K562 (cell line): ENCODE measurements around the gene P2RX5. TPM values are rescaled to one million over a fixed set of nuclear protein-coding genes. Genes with fewer than 3 reads are reported as not detected.

Experiments used
- CCAR2 ChIP-seq: fragments of 200-400 bp; formaldehyde crosslinking; IDR thresholded peaks from 2 replicates; pipeline ENCODE4 v1.6.1; 2017; ENCODE audit warnings: mild to moderate bottlenecking, low read depth, low read length
- DNMT1 ChIP-seq: fragments of 450-650 bp; IDR thresholded peaks from 2 replicates; pipeline ENCODE4 v1.6.1; 2016; ENCODE audit warnings: antibody characterized with exemption, mild to moderate bottlenecking
- E2F8 ChIP-seq: fragments of 450-650 bp; IDR thresholded peaks from 2 replicates; pipeline ENCODE4 v1.7.1; 2018; ENCODE audit warnings: mild to moderate bottlenecking, low read depth; ENCODE audit not compliant: partially characterized antibody
- HDAC2 ChIP-seq: fragments of 450-650 bp; IDR thresholded peaks from 2 replicates; pipeline ENCODE4 v1.6.1; 2016; ENCODE audit warnings: mild to moderate bottlenecking
- KLF10 ChIP-seq: fragments of 250-450 bp; sonication (Bioruptor Pico); IDR thresholded peaks from 2 replicates; pipeline ENCODE4 v1.6.1; 2021; ENCODE audit warnings: matching md5 sums
- NCOR1 ChIP-seq: fragments of 450-650 bp; IDR thresholded peaks from 2 replicates; pipeline ENCODE4 v1.6.1; 2016; ENCODE audit warnings: mild to moderate bottlenecking, moderate library complexity
- NEUROD1 ChIP-seq: fragments of 150-350 bp; IDR thresholded peaks from 2 replicates; pipeline ENCODE4 v1.6.1; 2014; ENCODE audit warnings: borderline replicate concordance, low read length, low read depth; ENCODE audit not compliant: partially characterized antibody
- PKNOX1 ChIP-seq: fragments of 450-650 bp; IDR thresholded peaks from 2 replicates; pipeline ENCODE4 v1.6.1; 2016
- SMAD4 ChIP-seq: fragments of 250-450 bp; sonication (Bioruptor Pico); conservative IDR thresholded peaks from 2 replicates; pipeline ENCODE4 v1.8.0; 2021; ENCODE audit warnings: inconsistent platforms, mild to moderate bottlenecking, moderate library complexity
- SMARCC2 ChIP-seq: fragments of 450-650 bp; IDR thresholded peaks from 2 replicates; pipeline ENCODE4 v1.6.1; 2017; ENCODE audit warnings: antibody characterized with exemption, moderate library complexity, mild to moderate bottlenecking, low read depth
- SPI1 ChIP-seq: IDR thresholded peaks from 2 replicates; pipeline ENCODE4 v1.6.1; 2011; ENCODE audit warnings: low read depth, low read length, control low read depth, borderline replicate concordance
- TCF3 ChIP-seq: sonication (generic); formaldehyde crosslinking; IDR thresholded peaks from 2 replicates; pipeline ENCODE4 v1.4.0; 2020; ENCODE audit warnings: mild to moderate bottlenecking, missing genetic modification reagents
- TEAD1 ChIP-seq, 2 experiments: fragments of 450-650 bp in 1 of 2; sonication (generic) in 1 of 2; formaldehyde crosslinking; IDR thresholded peaks; 2 replicates each; pipeline versions ENCODE4 v1.4.0 to v1.8.0; 2020 to 2022; ENCODE audit warnings: mild to moderate bottlenecking in 2 of 2, missing genetic modification reagents in 1 of 2
- TEAD4 ChIP-seq, 2 experiments: sonication (generic) in 1 of 2; formaldehyde crosslinking in 1 of 2; IDR thresholded peaks; 2 replicates each; pipeline versions ENCODE4 v1.6.1 to v1.8.0; 2012 to 2022; ENCODE audit warnings: borderline replicate concordance in 1 of 2, inconsistent platforms in 1 of 2, low read length in 1 of 2, mild to moderate bottlenecking in 1 of 2, missing genetic modification reagents in 1 of 2
- UBTF ChIP-seq, 2 experiments: IDR thresholded peaks; 2 replicates each; pipeline ENCODE4 v1.6.1; 2012; ENCODE audit warnings: improper control_type of control experiment in 2 of 2, low read depth in 2 of 2, low read length in 2 of 2, borderline replicate concordance in 1 of 2
- ZEB2 ChIP-seq: fragments of 450-650 bp; IDR thresholded peaks from 2 replicates; pipeline ENCODE4 v1.6.1; 2016
- ZFX ChIP-seq: sonication (generic); formaldehyde crosslinking; IDR thresholded peaks from 2 replicates; pipeline ENCODE4 v1.8.0; 2022; ENCODE audit warnings: mild to moderate bottlenecking, missing genetic modification reagents, moderate library complexity
- ZNF436 ChIP-seq: fragments of 250-450, 450-650 bp; sonication (Bioruptor Pico); formaldehyde crosslinking; IDR thresholded peaks from 2 replicates; pipeline ENCODE4 v1.7.0; 2020; ENCODE audit warnings: mild to moderate bottlenecking
- polyA plus RNA-seq, 8 experiments: library from polyadenylated mRNA; depleted of rRNA in 4 of 8; stranded (reverse) in 5 of 8; unstranded in 3 of 8; fragments of >200 nt; fragmentation: Nextera tagmentation in 2 of 8; fragmentation: Illumina TruSeq in 1 of 8; extraction: Ambion mirVana in 2 of 8; extraction: Trizol in 1 of 8; gene quantifications; 2 replicates each; pipeline versions ENCODE4 v1.2.1 to v1.2.3, GENCODE V29; 2011 to 2014; ENCODE audit warnings: inconsistent platforms in 1 of 8, missing spikeins in 1 of 8
- total RNA-seq, 7 experiments: library from RNA; depleted of rRNA in 6 of 7; stranded (reverse); fragments of >200 nt in 6 of 7; fragmentation: Illumina TruSeq in 2 of 7; extraction: Trizol in 2 of 7; gene quantifications; 2 replicates each; pipeline versions ENCODE4 v1.2.1 to v1.2.3, GENCODE V29; 2011 to 2021; ENCODE audit warnings: low replicate concordance in 1 of 7
- TF ChIP-seq, protein P1 (sequence below): fragments of 450-650 bp; formaldehyde crosslinking; conservative IDR thresholded peaks from 2 replicates; pipeline ENCODE4 v1.4.0; 2022; ENCODE audit warnings: mild to moderate bottlenecking, missing genetic modification characterization

The P2RX5 gene
- total and polyA plus RNA-seq, 9 of the 15 experiments (the other 6 are each of a cell fraction or from before 2014, with no cell fraction given) = 0.31 to 4.0 (median 1.3) TPM

DNA sequence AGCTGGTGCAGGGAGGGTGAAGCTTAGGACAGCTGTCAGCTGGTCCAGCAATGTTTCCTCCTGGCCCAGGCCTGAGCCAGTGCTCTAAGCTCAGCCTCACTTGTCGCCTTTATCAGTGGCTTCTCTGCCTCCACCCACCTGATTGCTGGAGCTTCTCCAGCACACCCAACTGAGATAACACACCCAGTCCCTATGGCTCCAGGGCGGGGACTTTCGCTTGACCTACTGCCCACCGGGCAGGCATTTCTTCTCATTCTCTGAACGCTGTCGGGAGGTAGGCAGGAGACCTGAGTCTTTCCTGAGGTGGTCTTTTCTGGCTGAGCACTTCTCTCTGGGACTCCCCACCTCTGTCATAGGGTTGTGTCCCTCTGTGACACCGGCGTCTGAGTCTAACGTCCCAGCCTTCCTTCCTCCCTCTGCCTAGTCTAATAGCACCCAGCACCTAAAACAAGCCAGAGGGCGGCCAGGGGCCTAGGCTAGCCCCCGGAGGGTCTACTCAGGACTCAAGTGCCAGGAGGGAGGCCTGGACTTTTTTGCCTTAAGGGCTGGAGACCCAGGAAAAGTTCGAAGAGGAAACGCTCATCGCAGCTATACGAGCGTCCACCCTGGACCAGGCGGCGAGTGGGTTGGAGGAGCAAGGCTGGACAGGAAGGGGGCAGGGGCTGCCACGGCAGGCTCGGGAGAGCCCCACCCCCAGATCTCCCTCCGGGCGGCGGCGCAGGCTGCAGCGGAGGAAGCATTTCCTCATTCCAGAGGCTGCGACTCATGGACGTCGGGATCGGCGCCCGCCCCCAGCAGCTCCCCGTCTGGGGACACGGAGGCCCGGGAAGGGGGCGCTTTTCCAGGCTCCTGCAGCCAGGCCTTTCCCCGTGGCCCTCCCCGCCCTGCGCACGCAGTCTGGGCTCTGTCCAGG lies 28.3 kb downstream of the P2RX5 start (continued):
- peak; percentile 42 for TF ChIP-seq PKNOX1
- TF ChIP-seq ZEB2 = 0 out of 2 replicates have a peak, but pooled peaks have one; percentile 26
- peak; percentile 16; the same call in 1 of the 2 replicates for TF ChIP-seq ZNF436
- no peak for TF ChIP-seq CCAR2
- peak; percentile 40; the same call in 1 of the 2 replicates for TF ChIP-seq TEAD4 (IDR thresholded peaks at IDR 0.05; ENCODE audit: low read length)
- no peak for TF ChIP-seq TEAD4 (CRISPR knock-in tag; IDR thresholded peaks at IDR 0.05; ENCODE audit: borderline replicate concordance)
- TF ChIP-seq HDAC2 = 0 out of 2 replicates have a peak, but pooled peaks have one; percentile 28
- TF ChIP-seq UBTF (IDR thresholded peaks at IDR 0.05; ENCODE audit: borderline replicate concordance in 1 of 2, low read depth in 2 of 2, low read length in 2 of 2) = peak; percentile 52 to 72; a peak in 3 of 4 replicates
- peak; percentile 45; the same call in 1 of the 2 replicates for TF ChIP-seq SPI1
- TF ChIP-seq NEUROD1 = no peak
- peak; percentile 47; the same call in 1 of the 2 replicates for TF ChIP-seq TCF3 (CRISPR knock-in tag)
- TF ChIP-seq E2F8 = no peak
- peak; percentile 27; the same call in 1 of the 2 replicates for TF ChIP-seq NCOR1
- no peak for TF ChIP-seq SMARCC2
- TF ChIP-seq TEAD1 (CRISPR knock-in tag; IDR thresholded peaks at IDR 0.05) = peak in 1 of 2 experiments; percentile 65; a peak in 1 of 4 replicates
- 0 out of 2 replicates have a peak, but pooled peaks have one; percentile 29 for TF ChIP-seq SMAD4 (CRISPR knock-in tag)
- no peak for TF ChIP-seq DNMT1
- no peak for TF ChIP-seq ZFX (CRISPR knock-in tag)
- TF ChIP-seq, protein P1, sequence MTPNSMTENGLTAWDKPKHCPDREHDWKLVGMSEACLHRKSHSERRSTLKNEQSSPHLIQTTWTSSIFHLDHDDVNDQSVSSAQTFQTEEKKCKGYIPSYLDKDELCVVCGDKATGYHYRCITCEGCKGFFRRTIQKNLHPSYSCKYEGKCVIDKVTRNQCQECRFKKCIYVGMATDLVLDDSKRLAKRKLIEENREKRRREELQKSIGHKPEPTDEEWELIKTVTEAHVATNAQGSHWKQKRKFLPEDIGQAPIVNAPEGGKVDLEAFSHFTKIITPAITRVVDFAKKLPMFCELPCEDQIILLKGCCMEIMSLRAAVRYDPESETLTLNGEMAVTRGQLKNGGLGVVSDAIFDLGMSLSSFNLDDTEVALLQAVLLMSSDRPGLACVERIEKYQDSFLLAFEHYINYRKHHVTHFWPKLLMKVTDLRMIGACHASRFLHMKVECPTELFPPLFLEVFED = no peak
- no peak for TF ChIP-seq KLF10
